Karpas-422 (cell line): ENCODE measurements around the gene AFF4. TPM values are rescaled to one million over a fixed set of nuclear protein-coding genes. Genes with fewer than 3 reads are reported as not detected.
"Not testable (repeated sequence)": the region's sequence is repeated elsewhere in the genome, so short reads cannot be mapped to it uniquely, and the experiment has no call there.

Experiments used
- DNase-seq: peaks from one replicate; pipeline ENCODE4 v3.0.0-alpha.2; 2015
- H2AFZ ChIP-seq: fragments of 200-600 bp; sonication (generic); 2 replicates; pipeline ENCODE4 v1.6.1; 2014; ENCODE audit warnings: antibody characterized with exemption, low read length, mixed read lengths
- H3K27ac ChIP-seq: fragments of 200-600 bp; sonication (generic); 2 replicates; pipeline ENCODE4 v1.5.1; 2014; ENCODE audit warnings: mild to moderate bottlenecking, low read length, moderate library complexity
- H3K27me3 ChIP-seq: fragments of 200-600 bp; sonication (generic); 2 replicates; pipeline ENCODE4 v1.6.1; 2014; ENCODE audit warnings: low read length, mixed read lengths
- H3K36me3 ChIP-seq: fragments of 200-600 bp; sonication (generic); 2 replicates; pipeline ENCODE4 v1.6.1; 2014; ENCODE audit warnings: low read length, mixed read lengths; ENCODE audit not compliant: insufficient read depth
- H3K4me1 ChIP-seq: fragments of 200-600 bp; sonication (generic); 2 replicates; pipeline ENCODE4 v1.6.1; 2014; ENCODE audit warnings: mild to moderate bottlenecking, low read length, mixed read lengths
- H3K4me2 ChIP-seq: fragments of 200-600 bp; sonication (generic); 2 replicates; pipeline ENCODE4 v1.6.1; 2014; ENCODE audit warnings: low read length, low read depth, mild to moderate bottlenecking; ENCODE audit not compliant: poor library complexity, severe bottlenecking
- H3K4me3 ChIP-seq: fragments of 200-600 bp; sonication (generic); 2 replicates; pipeline ENCODE4 v1.5.1; 2014; ENCODE audit warnings: mild to moderate bottlenecking, antibody characterized with exemption, low read length, mixed read lengths
- H3K79me2 ChIP-seq: fragments of 200-600 bp; sonication (generic); 2 replicates; pipeline ENCODE4 v1.6.1; 2014; ENCODE audit warnings: mild to moderate bottlenecking, low read length, mixed read lengths
- H3K9ac ChIP-seq: fragments of 200-600 bp; sonication (generic); 2 replicates; pipeline ENCODE4 v1.6.0; 2014; ENCODE audit warnings: low read length
- H3K9me2 ChIP-seq: fragments of 200-600 bp; sonication (generic), shearing (Covaris generic); replicated peaks from 2 replicates; pipeline ENCODE4 v1.6.0; 2014; ENCODE audit warnings: mild to moderate bottlenecking, low read length, moderate library complexity; ENCODE audit not compliant: insufficient read depth
- H3K9me3 ChIP-seq: fragments of 300-700, 200-600 bp; sonication (generic); 2 replicates; pipeline ENCODE4 v1.6.1; 2014; ENCODE audit warnings: low read length, mixed read lengths
- H4K20me1 ChIP-seq: fragments of 200-600 bp; sonication (generic); 2 replicates; pipeline ENCODE4 v1.6.1; 2014; ENCODE audit warnings: mild to moderate bottlenecking, antibody characterized with exemption, low read length, low read depth; ENCODE audit not compliant: insufficient read depth
- total RNA-seq: library from RNA; depleted of rRNA; stranded (reverse); fragments of >200 nt; shearing (Covaris generic); gene quantifications from 2 replicates; pipeline ENCODE4 v1.2.3, GENCODE V29; 2014; ENCODE audit warnings: low replicate concordance

AFF4 gene
- total RNA-seq, 1 experiment from 2014 or later = 34.0 TPM

GRCh38 chr5:132962429-132963021 is 909 bp downstream of the AFF4 start:
- no peaks in the 10 kb centered on the region for H3K9me2 ChIP-seq
- peaks cover 57% of the 10 kb centered on the region for H3K79me2 ChIP-seq
- peak overlapping the region; percentile 6; the same call in 1 of the 2 replicates for H2AFZ ChIP-seq
- peak; percentile 74 for DNase-seq
- peak overlapping the region; percentile 75 for H3K4me3 ChIP-seq
- peak overlapping the region; percentile 69 for H3K4me2 ChIP-seq
- H3K4me1 ChIP-seq = peaks cover 26% of the 10 kb centered on the region
- H3K27ac ChIP-seq = peak overlapping the region; percentile 76
- no peaks in the 10 kb centered on the region for H3K9me3 ChIP-seq
- no peaks in the 10 kb centered on the region for H4K20me1 ChIP-seq
- peaks cover 6% of the 10 kb centered on the region; the same call in 1 of the 2 replicates for H3K36me3 ChIP-seq
- peak overlapping the region; percentile 89 for H3K9ac ChIP-seq
- H3K27me3 ChIP-seq = no peaks in the 10 kb centered on the region

- peaks cover 26% of the 10 kb centered on the region for H3K4me1 ChIP-seq
- DNase-seq = peak; percentile 42
- no peaks in the 10 kb centered on the region for H3K9me2 ChIP-seq
- H2AFZ ChIP-seq = no peak overlapping the region
- H4K20me1 ChIP-seq = no peaks in the 10 kb centered on the region
- H3K9ac ChIP-seq = peak overlapping the region; percentile 89
- peaks cover 63% of the 10 kb centered on the region for H3K79me2 ChIP-seq
- H3K9me3 ChIP-seq = no peaks in the 10 kb centered on the region
- no peaks in the 10 kb centered on the region for H3K27me3 ChIP-seq
- H3K4me3 ChIP-seq = peak overlapping the region; percentile 75
- H3K4me2 ChIP-seq = peak overlapping the region; percentile 69
- H3K27ac ChIP-seq = peak overlapping the region; percentile 76
- H3K36me3 ChIP-seq = peaks cover 6% of the 10 kb centered on the region; the same call in 1 of the 2 replicates
Measured at GRCh38 chr5:132961887-132962286, 1.5 kb downstream of the AFF4 start.

- Histone ChIP-seq H3K27ac (peak overlapping the region; percentile 76), H3K4me1 (peaks cover 26% of the 10 kb centered on the region), H3K79me2 (peaks cover 69% of the 10 kb centered on the region), H3K4me3 (peak overlapping the region; percentile 75), H3K9ac (peak overlapping the region; percentile 89), H3K4me2 (peak overlapping the region; percentile 69)
- not testable (repeated sequence) for H3K9me2 ChIP-seq, DNase-seq, H3K36me3 ChIP-seq, H3K9me3 ChIP-seq, H3K27me3 ChIP-seq, H4K20me1 ChIP-seq, H2AFZ ChIP-seq
Measured at GRCh38 chr5:132961123-132961815, 2.2 kb downstream of the AFF4 start.

- not testable (repeated sequence) for H3K9ac ChIP-seq, H2AFZ ChIP-seq, DNase-seq, H3K9me3 ChIP-seq, H3K9me2 ChIP-seq, H3K4me2 ChIP-seq, H3K4me3 ChIP-seq, H4K20me1 ChIP-seq, H3K27ac ChIP-seq, H3K27me3 ChIP-seq
- H3K36me3 ChIP-seq = peaks cover 12% of the 10 kb centered on the region; the same call in 1 of the 2 replicates
- H3K79me2 ChIP-seq = peaks cover 94% of the 10 kb centered on the region
- H3K4me1 ChIP-seq = peaks cover 11% of the 10 kb centered on the region
Measured at GRCh38 chr5:132956166-132956799, 7.2 kb downstream of the AFF4 start.

- peaks cover 93% of the 10 kb centered on the region for H3K79me2 ChIP-seq
- no peak for DNase-seq
- no peak overlapping the region for H3K4me2 ChIP-seq
- H3K9me2 ChIP-seq = no peaks in the 10 kb centered on the region
- no peak overlapping the region for H2AFZ ChIP-seq
- H3K36me3 ChIP-seq = 0 out of 2 replicates have a peak, but pooled peaks cover 6% of the 10 kb centered on the region
- H3K27ac ChIP-seq = no peak overlapping the region
- no peak overlapping the region for H3K4me3 ChIP-seq
- H3K27me3 ChIP-seq = no peaks in the 10 kb centered on the region
- no peaks in the 10 kb centered on the region for H3K9me3 ChIP-seq
- no peak overlapping the region for H3K9ac ChIP-seq
- H4K20me1 ChIP-seq = 0 out of 2 replicates have a peak, but pooled peaks cover 4% of the 10 kb centered on the region
- no peaks in the 10 kb centered on the region for H3K4me1 ChIP-seq
Measured at GRCh38 chr5:132953710-132954109, 9.7 kb downstream of the AFF4 start.

GRCh38 chr5:132952829-132953228 is 10.6 kb downstream of the AFF4 start:
- no peak overlapping the region for H3K27ac ChIP-seq
- H3K9me2 ChIP-seq = no peaks in the 10 kb centered on the region
- H3K4me2 ChIP-seq = no peak overlapping the region
- no peak overlapping the region for H3K4me3 ChIP-seq
- no peaks in the 10 kb centered on the region for H3K9me3 ChIP-seq
- DNase-seq = no peak
- H3K9ac ChIP-seq = no peak overlapping the region
- H3K79me2 ChIP-seq = peaks cover 93% of the 10 kb centered on the region
- no peak overlapping the region for H2AFZ ChIP-seq
- H3K27me3 ChIP-seq = no peaks in the 10 kb centered on the region
- 0 out of 2 replicates have a peak, but pooled peaks cover 6% of the 10 kb centered on the region for H3K36me3 ChIP-seq
- 0 out of 2 replicates have a peak, but pooled peaks cover 4% of the 10 kb centered on the region for H4K20me1 ChIP-seq
- H3K4me1 ChIP-seq = no peaks in the 10 kb centered on the region

GRCh38 chr5:132951897-132952296 is 11.5 kb downstream of the AFF4 start:
- Histone ChIP-seq H3K27ac (no peak overlapping the region), H3K79me2 (peaks cover 94% of the 10 kb centered on the region), H4K20me1 (0 out of 2 replicates have a peak, but pooled peaks cover 4% of the 10 kb centered on the region), H3K9ac (no peak overlapping the region), H3K4me2 (no peak overlapping the region), H3K27me3 (no peaks in the 10 kb centered on the region), H2AFZ (no peak overlapping the region), H3K4me1 (no peaks in the 10 kb centered on the region), H3K4me3 (no peak overlapping the region), H3K9me3 (no peaks in the 10 kb centered on the region), H3K9me2 (no peaks in the 10 kb centered on the region), H3K36me3 (0 out of 2 replicates have a peak, but pooled peaks cover 6% of the 10 kb centered on the region)
- no peak for DNase-seq

- Histone ChIP-seq H3K4me1 (no peaks in the 10 kb centered on the region), H3K9ac (no peak overlapping the region), H3K9me2 (no peaks in the 10 kb centered on the region), H3K4me2 (no peak overlapping the region), H2AFZ (no peak overlapping the region), H3K79me2 (peaks cover 97% of the 10 kb centered on the region), H3K4me3 (no peak overlapping the region), H3K36me3 (0 out of 2 replicates have a peak, but pooled peaks cover 6% of the 10 kb centered on the region), H3K27ac (no peak overlapping the region), H3K27me3 (no peaks in the 10 kb centered on the region), H4K20me1 (0 out of 2 replicates have a peak, but pooled peaks cover 3% of the 10 kb centered on the region), H3K9me3 (no peaks in the 10 kb centered on the region)
- DNase-seq = no peak
Measured at GRCh38 chr5:132949136-132949535, 14.3 kb downstream of the AFF4 start.
